Left lung (tissue), 4 donors: ENCODE results near the gene LASP1NB.

ENCODE experiments used
- ATAC-seq: fragments of 200-7000 bp; cut with Tn5 transposase; one replicate; pipeline ENCODE4 v1.9.1; 2020; ENCODE audit warnings: moderate library complexity
- DNase-seq, 4 donors: peaks; one replicate each; pipeline ENCODE4 v3.0.0-alpha.2; 2013 to 2020
- H3K27ac ChIP-seq, 2 donors: fragments of 200-600 bp; sonication (generic) in 1 of 2; one replicate each; pipeline versions ENCODE4 v1.5.0 to v1.8.0; 2020 to 2021
- H3K27me3 ChIP-seq, 2 donors: fragments of 200-600 bp; sonication (generic) in 1 of 2; one replicate each; pipeline versions ENCODE4 v1.5.0 to v1.8.0; 2020 to 2021
- H3K36me3 ChIP-seq, 2 donors: fragments of 200-600 bp; sonication (generic) in 1 of 2; one replicate each; pipeline versions ENCODE4 v1.5.0 to v1.8.0; 2020 to 2021
- H3K4me1 ChIP-seq, 2 donors: fragments of 200-600 bp; one replicate each; pipeline ENCODE4 v1.8.0; 2021
- H3K4me3 ChIP-seq, 2 donors: fragments of 200-600 bp; sonication (generic) in 1 of 2; one replicate each; pipeline versions ENCODE4 v1.5.0 to v1.8.0; 2020 to 2021; ENCODE audit warnings: mild to moderate bottlenecking in 1 of 2
- H3K9me3 ChIP-seq, 2 donors: fragments of 200-600 bp; sonication (generic) in 1 of 2; one replicate each; pipeline versions ENCODE4 v1.5.0 to v1.8.0; 2020 to 2021
- intact Hi-C, 2 donors: fragments of 100-400 bp; cut with DNase I; formaldehyde crosslinking; loops; one replicate each; pipeline versions ENCODE4 v1.11.2 to v1.14.2; 2022
- TF ChIP-seq, protein P1 (sequence below), 2 donors: fragments of 200-600 bp; sonication (generic) in 1 of 2; IDR thresholded peaks; one replicate each; pipeline versions ENCODE4 v1.5.0 to v1.8.0; 2021; ENCODE audit warnings: antibody characterized with exemption in 2 of 2
- donor health status: DM: no; HTN: yes; CAD: no.
- donor health status: DM: no; HTN: no; CAD: no.

The LASP1NB gene

DNA sequence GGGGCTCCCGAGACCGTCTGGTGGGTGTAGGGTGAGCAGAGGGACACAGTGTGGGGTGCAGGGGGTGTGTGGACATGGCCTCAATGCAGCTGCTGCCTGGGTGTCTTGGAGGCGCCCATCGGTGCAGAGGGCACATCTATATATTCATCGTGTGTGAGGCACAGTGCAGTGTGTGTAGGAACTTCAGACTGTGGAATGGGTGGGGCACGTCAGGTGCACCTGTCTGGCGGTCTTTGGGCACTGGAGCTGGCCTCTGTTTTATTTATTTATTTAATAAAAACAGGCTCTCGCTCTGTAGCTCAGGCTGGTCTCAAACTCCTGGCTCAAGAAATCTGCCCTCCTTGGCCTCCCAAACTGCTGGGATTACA, 38.8 kb upstream of the LASP1NB start:
- Histone ChIP-seq H3K4me1 (peaks cover 36 to 90% of the 10 kb centered on the region in 2 donors), H3K27me3 (no peaks in the 10 kb centered on the region), H3K9me3 (no peaks in the 10 kb centered on the region), H3K27ac (peak overlapping the region in 1 of 2 donors; percentile 28), H3K36me3 (peaks cover 0 to 68% of the 10 kb centered on the region in 2 donors), H3K4me3 (no peak overlapping the region)
- intact Hi-C loops, result no loop called here
- DNase-seq (no peak), ATAC-seq (no peak)
- TF ChIP-seq, protein P1, sequence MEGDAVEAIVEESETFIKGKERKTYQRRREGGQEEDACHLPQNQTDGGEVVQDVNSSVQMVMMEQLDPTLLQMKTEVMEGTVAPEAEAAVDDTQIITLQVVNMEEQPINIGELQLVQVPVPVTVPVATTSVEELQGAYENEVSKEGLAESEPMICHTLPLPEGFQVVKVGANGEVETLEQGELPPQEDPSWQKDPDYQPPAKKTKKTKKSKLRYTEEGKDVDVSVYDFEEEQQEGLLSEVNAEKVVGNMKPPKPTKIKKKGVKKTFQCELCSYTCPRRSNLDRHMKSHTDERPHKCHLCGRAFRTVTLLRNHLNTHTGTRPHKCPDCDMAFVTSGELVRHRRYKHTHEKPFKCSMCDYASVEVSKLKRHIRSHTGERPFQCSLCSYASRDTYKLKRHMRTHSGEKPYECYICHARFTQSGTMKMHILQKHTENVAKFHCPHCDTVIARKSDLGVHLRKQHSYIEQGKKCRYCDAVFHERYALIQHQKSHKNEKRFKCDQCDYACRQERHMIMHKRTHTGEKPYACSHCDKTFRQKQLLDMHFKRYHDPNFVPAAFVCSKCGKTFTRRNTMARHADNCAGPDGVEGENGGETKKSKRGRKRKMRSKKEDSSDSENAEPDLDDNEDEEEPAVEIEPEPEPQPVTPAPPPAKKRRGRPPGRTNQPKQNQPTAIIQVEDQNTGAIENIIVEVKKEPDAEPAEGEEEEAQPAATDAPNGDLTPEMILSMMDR (IDR thresholded peaks at IDR 0.05), result no peak

DNA sequence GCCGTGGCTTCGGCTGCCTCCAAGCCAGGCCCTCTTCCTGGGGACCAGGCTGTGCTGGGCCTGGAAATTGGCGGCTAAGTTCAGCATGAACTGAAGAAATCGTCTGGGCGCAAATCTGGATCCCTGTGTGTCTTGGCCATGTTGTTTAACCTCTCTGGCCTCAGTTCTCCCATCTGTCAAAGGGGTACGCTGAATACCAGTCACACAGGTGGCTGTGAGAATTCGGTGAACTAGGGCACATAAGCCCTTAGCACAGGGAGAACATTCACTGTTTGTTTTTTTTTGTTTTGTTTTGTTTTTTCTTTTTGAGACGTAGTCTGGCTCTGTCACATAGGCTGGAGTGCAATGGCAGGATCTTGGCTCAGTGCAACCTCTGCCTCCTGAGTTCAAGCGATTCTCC, 36.6 kb upstream of the LASP1NB start:
- Histone ChIP-seq H3K27ac (no peak overlapping the region), H3K27me3 (no peaks in the 10 kb centered on the region), H3K4me3 (no peak overlapping the region), H3K4me1 (peaks cover 27 to 90% of the 10 kb centered on the region in 2 donors), H3K36me3 (peaks cover 0 to 80% of the 10 kb centered on the region in 2 donors), H3K9me3 (no peaks in the 10 kb centered on the region)
- no peak for DNase-seq
- intact Hi-C loops, result no loop called here
- TF ChIP-seq, protein P1 (IDR thresholded peaks at IDR 0.05), result no peak
- ATAC-seq, result no peak

DNA sequence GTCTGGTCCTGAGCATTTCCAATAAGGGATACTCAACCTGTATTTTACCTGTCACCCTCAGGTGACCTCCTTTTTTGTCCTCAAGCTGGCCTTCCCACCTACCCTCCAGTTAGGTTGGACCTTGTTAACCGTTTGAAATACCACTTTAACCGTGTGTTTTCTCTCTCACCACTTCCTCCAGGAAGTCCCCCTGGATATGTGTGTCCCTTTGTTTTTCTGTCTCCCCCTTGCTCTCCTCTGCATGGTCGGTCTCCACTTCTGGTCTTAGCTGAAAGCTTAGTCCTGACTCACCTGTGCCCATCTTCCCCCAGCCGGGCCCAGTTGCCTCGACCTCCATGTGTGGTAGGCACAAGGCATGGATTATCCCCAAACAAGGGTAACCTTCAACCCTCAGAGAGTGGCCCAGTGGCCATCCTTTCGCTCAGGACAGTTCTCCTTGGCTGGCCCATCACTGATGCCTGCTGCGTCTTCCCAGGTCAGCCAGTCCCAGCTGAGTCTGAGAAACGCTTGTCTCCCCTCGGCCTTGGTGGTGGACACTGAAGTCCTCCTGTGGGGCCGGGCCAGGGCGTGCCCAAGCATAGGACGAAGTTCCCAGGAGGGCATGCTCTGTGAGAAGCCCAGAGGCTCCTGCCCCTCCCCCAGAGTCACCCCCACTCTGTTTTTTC, 35.5 kb upstream of the LASP1NB start:
- peaks cover 0 to 90% of the 10 kb centered on the region in 2 donors for H3K36me3 ChIP-seq
- H3K27me3 ChIP-seq, result no peaks in the 10 kb centered on the region
- H3K27ac ChIP-seq, result peak overlapping the region in 1 of 2 donors; percentile 76
- DNase-seq, result no peak
- no peaks in the 10 kb centered on the region for H3K9me3 ChIP-seq
- TF ChIP-seq, protein P1 (IDR thresholded peaks at IDR 0.05), result no peak
- no peak overlapping the region for H3K4me3 ChIP-seq
- intact Hi-C loops, result no loop called here
- H3K4me1 ChIP-seq, result peaks cover 26 to 90% of the 10 kb centered on the region in 2 donors
- ATAC-seq, result no peak

DNA sequence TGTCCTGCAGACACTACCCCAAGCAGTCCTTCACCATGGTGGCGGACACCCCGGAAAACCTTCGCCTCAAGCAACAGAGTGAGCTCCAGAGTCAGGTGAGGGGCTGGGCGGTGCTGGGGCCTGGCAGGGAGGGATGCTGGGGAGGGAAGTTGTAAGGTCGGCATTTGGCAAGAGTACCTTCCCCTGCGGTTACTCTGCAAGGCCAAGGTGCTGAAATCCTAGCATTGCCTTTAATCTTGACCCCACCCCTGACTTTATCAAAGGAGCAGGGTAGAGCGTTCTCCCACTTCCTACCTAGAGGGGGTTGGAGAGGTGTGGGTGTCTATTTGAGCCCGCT, 35.0 kb upstream of the LASP1NB start:
- H3K27ac ChIP-seq, result peak overlapping the region in 1 of 2 donors; percentile 76
- DNase-seq, result no peak
- no peak overlapping the region for H3K4me3 ChIP-seq
- no peaks in the 10 kb centered on the region for H3K27me3 ChIP-seq
- peaks cover 0 to 86% of the 10 kb centered on the region in 2 donors for H3K36me3 ChIP-seq
- ATAC-seq, result no peak
- TF ChIP-seq, protein P1 (IDR thresholded peaks at IDR 0.05), result no peak
- no peaks in the 10 kb centered on the region for H3K9me3 ChIP-seq
- intact Hi-C loops, result no loop called here
- peaks cover 21 to 88% of the 10 kb centered on the region in 2 donors for H3K4me1 ChIP-seq

DNA sequence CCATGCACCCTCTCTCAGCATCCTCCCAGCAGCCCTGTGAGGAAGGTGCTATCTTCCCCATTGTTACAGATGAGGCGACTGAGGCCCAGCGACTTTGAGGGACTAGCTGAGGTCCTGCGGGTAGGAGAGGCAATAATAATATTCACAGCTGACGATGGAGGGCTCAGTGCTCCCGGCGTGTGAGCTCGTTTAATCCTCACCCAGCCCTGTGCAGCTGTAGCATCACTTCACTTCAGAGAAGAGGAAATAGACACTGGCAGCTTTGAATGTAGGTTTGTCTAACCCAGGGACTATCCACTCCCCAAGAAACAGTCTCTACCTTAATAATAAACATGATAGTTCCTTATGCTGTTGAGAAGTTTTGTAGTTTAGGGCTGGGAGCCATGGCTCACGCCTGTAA, 34.0 kb upstream of the LASP1NB start:
- peaks cover 0 to 90% of the 10 kb centered on the region in 2 donors for H3K36me3 ChIP-seq
- TF ChIP-seq, protein P1 (IDR thresholded peaks at IDR 0.05), result no peak
- H3K4me1 ChIP-seq, result peaks cover 22 to 88% of the 10 kb centered on the region in 2 donors
- no peaks in the 10 kb centered on the region for H3K9me3 ChIP-seq
- intact Hi-C loops, result no loop called here
- ATAC-seq (no peak), DNase-seq (no peak)
- peak overlapping the region in 1 of 2 donors; percentile 76 for H3K27ac ChIP-seq
- no peaks in the 10 kb centered on the region for H3K27me3 ChIP-seq
- no peak overlapping the region for H3K4me3 ChIP-seq
